Endothelial cell (in vitro differentiated cells): ENCODE measurements around the gene KRTAP12-2. TPM values are rescaled to one million over a fixed set of nuclear protein-coding genes. Genes with fewer than 3 reads are reported as not detected.

Experiments used
- DNase-seq: peaks from one replicate; pipeline ENCODE4 v3.0.0; 2021; ENCODE audit warnings: low spot score
- H3K27ac Mint-ChIP-seq: one replicate; pipeline ENCODE4 v1.8.0; 2021; ENCODE audit warnings: mixed read lengths, inconsistent platforms; ENCODE audit not compliant: unreplicated experiment
- H3K27me3 Mint-ChIP-seq: one replicate; pipeline ENCODE4 v1.8.0; 2021; ENCODE audit warnings: mild to moderate bottlenecking, moderate library complexity, mixed read lengths, inconsistent platforms; ENCODE audit not compliant: unreplicated experiment
- H3K36me3 Mint-ChIP-seq: one replicate; pipeline ENCODE4 v1.8.0; 2021; ENCODE audit warnings: mild to moderate bottlenecking, low read depth, mixed read lengths, inconsistent platforms; ENCODE audit not compliant: unreplicated experiment
- H3K4me1 Mint-ChIP-seq: one replicate; pipeline ENCODE4 v1.8.0; 2021; ENCODE audit warnings: mild to moderate bottlenecking, mixed read lengths, inconsistent platforms; ENCODE audit not compliant: unreplicated experiment
- H3K4me3 Mint-ChIP-seq: one replicate; pipeline ENCODE4 v1.8.0; 2021; ENCODE audit warnings: mild to moderate bottlenecking, mixed read lengths, inconsistent platforms; ENCODE audit not compliant: unreplicated experiment
- H3K9me3 Mint-ChIP-seq: one replicate; pipeline ENCODE4 v1.8.0; 2021; ENCODE audit warnings: mixed read lengths, inconsistent platforms; ENCODE audit not compliant: unreplicated experiment
- total RNA-seq: library from RNA; stranded (reverse); fragmentation: NEBNext Ultra II Directional; extraction: Animal tissue kit (Norgen Biotek cat#: 25700); gene quantifications from one replicate; pipeline ENCODE4 v1.2.1, GENCODE V29; 2021; ENCODE audit not compliant: unreplicated experiment
- TF ChIP-seq, protein P1 (sequence below): fragments of 200-600 bp; sonication (generic); IDR thresholded peaks from one replicate; pipeline ENCODE4 v1.5.0; 2021; ENCODE audit warnings: antibody characterized with exemption; ENCODE audit not compliant: unreplicated experiment

KRTAP12-2 gene
- total RNA-seq, 1 donor from 2014 or later: not detected

DNA sequence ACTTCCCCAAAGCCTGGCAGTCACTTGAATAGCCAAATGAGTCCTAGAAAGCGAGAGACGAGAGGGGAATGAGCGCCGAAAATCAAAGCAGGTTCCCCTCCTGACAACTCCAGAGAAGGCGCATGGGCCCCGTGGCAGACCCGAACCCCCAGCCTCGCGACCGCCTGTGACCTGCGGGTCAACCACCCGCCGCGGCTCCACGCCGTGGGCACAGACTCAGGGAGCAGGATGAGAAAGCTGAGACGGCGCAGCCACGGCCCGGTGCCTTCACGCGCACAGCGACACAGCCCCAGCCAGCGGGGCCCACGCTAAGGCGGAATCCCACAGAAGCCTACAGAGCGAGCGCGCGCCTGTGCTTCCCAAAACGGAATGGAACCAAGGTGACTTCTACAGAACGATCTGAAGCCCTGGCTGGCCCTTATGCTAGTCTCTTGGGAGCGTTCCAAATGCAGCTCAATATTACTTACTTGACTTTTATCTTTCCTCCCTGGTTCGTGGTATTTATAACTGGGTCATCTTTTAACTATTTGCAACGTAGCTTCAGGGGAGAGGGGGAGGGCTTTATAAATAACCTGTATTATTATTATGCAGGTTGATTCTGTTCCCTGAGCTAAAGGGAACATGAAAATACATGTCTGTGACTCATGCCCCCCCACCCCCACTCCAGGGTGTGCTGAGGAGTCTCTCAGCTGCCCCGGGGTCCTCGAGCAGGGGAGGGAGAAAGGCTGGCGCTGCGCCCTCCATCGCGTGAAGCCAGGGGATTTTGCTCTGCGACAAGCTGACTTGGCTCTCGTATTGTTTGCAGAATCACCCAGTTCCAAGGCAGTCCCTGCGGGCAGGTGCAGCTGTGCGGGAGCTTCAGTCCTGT is 42.9 kb upstream of the KRTAP12-2 start:
- Mint-ChIP-seq H3K36me3 (peaks cover 8% of the 10 kb centered on the region), H3K9me3 (no peaks in the 10 kb centered on the region), H3K27ac (no peak overlapping the region), H3K4me1 (peaks cover 16% of the 10 kb centered on the region), H3K4me3 (no peak overlapping the region), H3K27me3 (peaks cover 30% of the 10 kb centered on the region)
- no peak for DNase-seq
- TF ChIP-seq, protein P1, sequence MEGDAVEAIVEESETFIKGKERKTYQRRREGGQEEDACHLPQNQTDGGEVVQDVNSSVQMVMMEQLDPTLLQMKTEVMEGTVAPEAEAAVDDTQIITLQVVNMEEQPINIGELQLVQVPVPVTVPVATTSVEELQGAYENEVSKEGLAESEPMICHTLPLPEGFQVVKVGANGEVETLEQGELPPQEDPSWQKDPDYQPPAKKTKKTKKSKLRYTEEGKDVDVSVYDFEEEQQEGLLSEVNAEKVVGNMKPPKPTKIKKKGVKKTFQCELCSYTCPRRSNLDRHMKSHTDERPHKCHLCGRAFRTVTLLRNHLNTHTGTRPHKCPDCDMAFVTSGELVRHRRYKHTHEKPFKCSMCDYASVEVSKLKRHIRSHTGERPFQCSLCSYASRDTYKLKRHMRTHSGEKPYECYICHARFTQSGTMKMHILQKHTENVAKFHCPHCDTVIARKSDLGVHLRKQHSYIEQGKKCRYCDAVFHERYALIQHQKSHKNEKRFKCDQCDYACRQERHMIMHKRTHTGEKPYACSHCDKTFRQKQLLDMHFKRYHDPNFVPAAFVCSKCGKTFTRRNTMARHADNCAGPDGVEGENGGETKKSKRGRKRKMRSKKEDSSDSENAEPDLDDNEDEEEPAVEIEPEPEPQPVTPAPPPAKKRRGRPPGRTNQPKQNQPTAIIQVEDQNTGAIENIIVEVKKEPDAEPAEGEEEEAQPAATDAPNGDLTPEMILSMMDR: no peak

DNA sequence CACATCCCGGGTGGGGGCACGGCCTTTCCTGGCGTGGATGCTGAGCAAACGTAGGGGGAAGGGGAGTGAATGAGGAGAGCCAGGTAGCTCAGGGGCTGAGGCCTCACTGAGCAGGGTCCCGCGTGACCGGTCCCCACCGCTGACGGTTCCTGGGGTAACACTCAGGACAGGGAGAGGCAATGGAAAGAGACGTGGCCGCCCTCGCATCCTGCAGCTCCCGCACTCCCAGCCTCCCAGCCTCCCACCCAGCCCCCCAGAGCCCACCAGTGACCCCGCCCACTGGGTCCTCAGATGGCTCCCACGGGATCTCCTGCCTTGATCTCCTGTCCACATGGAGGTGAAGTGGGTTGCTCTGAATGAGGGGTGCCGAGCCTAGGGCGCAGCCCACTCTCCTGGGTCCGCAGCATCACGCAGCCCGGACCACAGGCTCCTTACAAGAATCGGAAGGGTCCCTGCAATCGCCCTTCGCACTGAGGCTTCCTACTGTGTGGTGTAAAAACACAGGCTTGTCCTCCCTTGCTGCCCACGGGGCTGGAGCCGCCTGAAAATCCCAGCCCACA is 42.2 kb upstream of the KRTAP12-2 start:
- Mint-ChIP-seq H3K27ac (no peak overlapping the region), H3K36me3 (peaks cover 8% of the 10 kb centered on the region), H3K9me3 (no peaks in the 10 kb centered on the region), H3K4me1 (peaks cover 16% of the 10 kb centered on the region), H3K27me3 (peaks cover 29% of the 10 kb centered on the region), H3K4me3 (no peak overlapping the region)
- DNase-seq: no peak
- TF ChIP-seq, protein P1: no peak

DNA sequence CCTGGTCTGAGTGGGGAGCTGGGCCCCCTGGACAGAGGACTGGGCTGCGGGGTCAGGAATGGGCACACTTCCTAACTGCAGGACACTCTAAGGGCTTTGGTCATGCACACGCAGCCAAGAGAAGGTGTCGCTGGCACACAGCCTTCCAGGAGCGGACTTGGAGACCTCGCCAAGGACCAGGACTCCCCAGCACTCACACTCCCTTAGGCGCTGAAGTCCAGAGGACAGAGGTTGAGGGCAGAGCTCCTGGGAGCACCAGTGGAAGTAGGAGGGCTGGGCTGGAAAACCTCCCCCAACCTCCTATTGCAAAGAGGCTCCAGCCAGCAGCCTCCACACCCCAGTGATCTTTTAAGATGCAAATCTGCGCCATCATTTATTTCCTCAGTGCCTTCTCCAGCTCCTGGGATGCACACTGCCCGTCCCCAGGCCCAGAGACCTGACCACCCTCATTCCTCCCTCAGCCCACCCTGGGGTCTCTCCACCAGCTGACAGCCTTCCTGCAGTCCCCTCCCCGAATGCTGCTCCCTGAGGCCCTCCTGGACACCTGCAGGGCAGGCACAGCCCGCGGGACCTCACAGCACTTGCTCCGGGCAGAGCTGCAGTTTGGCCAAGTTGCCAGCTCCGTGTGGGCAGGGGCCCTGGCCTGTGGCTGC is 41.6 kb upstream of the KRTAP12-2 start:
- DNase-seq: no peak
- Mint-ChIP-seq H3K27ac (no peak overlapping the region), H3K36me3 (peaks cover 8% of the 10 kb centered on the region), H3K27me3 (peaks cover 27% of the 10 kb centered on the region), H3K4me1 (peaks cover 16% of the 10 kb centered on the region), H3K9me3 (no peaks in the 10 kb centered on the region), H3K4me3 (no peak overlapping the region)
- TF ChIP-seq, protein P1: no peak

DNA sequence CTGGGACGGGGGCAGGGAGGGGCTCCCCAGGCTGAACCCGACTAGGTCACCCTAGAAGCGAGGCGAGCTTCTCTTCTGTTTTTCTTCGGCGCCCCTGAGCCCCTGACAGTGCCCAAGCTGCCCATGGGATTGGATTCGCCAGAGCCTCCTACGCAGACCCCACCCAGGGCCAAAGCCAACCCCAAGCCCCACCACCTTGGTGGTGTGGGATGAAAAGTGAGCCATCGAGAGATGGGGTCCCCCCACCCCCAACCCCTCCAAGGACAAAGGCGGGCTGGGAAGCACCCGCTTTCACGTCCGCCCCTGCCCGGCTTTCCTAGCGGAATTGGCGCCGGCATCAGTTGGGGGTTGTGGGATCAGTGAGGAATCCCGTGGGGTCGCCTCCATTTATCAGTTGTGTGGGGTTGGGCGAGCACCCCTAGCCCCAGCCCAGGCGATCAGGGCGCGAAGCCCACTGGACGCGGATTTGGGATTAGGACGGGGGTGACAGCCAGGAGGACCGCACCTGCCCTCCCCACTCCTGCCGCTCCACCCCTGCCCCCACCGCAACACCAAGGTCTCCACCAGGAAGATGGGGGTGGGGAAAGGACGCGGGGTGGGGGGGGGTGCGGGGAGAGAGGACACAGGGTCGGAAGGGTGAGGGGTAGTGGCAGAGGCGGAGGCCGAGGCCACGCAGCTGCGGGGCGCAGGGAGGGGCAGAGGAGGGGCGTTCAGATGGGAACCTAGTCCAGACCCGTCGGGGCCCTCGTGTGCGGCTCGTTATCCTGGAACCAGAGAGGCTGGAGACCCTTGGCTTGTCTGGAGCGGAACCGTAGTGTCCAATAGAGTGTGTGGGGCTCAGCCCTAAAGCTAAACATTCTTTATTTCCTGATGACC is 40.2 kb upstream of the KRTAP12-2 start:
- Mint-ChIP-seq H3K4me1 (peaks cover 16% of the 10 kb centered on the region), H3K27me3 (peaks cover 24% of the 10 kb centered on the region), H3K27ac (no peak overlapping the region), H3K36me3 (peaks cover 8% of the 10 kb centered on the region), H3K9me3 (no peaks in the 10 kb centered on the region), H3K4me3 (peak overlapping the region; percentile 47)
- TF ChIP-seq, protein P1: no peak
- DNase-seq: no peak
